ACHN (cell line): ENCODE measurements around the gene OSBPL10.

Experiments used
- DNase-seq: peaks from one replicate; pipeline ENCODE4 v3.0.0-alpha.2; 2015
- in situ Hi-C: cut with HindIII; loops from 2 replicates; pipeline ENCODE4 v1.10.0; 2017; ENCODE audit warnings: low sequenced_read_pairs, low pct_ligation_motif_present, low pct_unique_long_range_greater_than_20kb

The OSBPL10 gene

DNA sequence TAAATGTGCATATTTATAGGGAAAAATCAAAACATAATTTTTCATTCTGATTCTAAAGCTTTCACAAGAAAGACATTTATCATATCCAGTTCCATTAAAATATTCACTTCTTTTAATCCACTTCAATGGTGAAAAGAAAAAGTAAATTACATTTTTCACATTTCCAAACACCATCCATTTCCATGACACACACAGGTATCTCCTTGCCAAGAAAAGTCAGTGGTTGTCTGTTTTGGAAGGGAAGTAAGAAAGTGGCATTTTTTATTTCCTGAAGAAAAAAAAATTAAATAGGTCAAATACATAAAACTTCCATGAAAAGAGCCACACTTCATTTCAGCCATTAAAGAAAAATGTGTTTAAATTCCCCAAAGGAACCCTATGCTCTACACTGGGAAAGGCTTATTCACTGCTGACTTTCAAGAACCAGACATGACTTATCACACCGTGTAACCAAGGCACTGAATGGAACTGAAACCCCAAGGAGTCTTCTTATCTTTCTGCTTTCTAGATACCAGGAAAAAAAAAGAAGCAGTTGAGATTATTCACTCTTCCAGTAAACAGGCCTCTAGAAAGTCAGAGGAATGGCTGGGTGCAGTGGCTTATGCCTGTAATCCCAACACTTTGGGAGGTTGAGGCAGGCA, 44.5 kb downstream of the OSBPL10 start:
- no peak for DNase-seq
- in situ Hi-C loops = no loop called here

DNA sequence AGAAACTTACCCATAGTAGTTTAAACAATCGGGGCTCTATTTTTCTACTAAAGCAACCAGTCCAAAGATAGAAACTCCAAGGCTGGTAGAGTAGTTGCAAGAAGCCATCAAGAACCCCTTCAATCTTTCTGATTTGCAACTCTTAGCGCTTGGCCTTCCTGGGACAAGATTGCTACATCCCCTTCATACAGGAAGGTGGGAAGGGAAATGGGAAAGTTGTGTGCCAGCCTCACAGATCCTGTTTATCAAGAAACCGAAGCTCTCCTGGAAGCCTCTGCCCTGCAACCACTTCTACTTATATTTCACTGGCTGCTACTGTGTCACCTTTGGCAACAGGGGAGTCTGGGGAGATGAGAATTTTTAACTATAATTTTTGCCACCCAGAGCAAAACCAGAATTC, 46.2 kb downstream of the OSBPL10 start:
- DNase-seq = no peak
- in situ Hi-C loops = no loop called here

DNA sequence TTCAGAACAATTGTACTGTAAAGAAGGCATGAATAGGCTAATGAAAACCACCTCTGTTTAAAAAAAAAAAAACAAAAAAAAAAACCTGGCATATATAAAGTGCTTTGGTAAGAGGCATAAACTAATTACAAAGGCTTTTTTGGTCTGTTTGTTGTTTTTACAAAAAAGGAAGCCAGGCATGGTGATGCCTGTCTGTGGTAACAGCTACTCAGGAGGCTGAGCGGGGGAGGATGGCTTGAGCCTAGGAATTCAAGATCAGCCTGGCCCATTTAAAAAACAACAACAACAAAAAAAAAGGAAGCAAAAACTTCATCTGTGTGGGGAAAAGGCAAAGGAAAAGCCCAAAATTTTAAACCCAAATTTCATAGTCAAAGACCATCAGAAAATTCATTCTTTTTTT, 47.0 kb downstream of the OSBPL10 start:
- in situ Hi-C loops = no loop called here
- DNase-seq = no peak

DNA sequence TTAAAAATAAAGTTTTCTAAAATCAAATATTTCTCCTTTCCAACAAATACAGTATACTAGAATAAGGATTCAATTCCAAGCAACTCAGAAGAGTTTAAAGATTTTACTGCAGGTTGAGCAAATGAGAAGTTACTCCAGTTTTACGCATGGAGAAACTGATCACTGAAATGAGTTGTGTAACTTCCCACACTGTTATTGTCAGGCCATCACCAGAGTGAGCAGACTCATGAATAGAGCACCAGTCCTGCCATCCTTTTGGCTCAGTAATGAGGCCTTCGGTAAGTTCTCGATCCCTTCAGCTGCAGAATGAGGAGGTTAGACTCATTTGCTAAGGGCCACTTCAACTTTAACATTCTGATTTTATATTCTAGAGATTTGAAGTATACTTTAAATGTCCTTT, 48.1 kb downstream of the OSBPL10 start:
- in situ Hi-C loops = no loop called here

DNA sequence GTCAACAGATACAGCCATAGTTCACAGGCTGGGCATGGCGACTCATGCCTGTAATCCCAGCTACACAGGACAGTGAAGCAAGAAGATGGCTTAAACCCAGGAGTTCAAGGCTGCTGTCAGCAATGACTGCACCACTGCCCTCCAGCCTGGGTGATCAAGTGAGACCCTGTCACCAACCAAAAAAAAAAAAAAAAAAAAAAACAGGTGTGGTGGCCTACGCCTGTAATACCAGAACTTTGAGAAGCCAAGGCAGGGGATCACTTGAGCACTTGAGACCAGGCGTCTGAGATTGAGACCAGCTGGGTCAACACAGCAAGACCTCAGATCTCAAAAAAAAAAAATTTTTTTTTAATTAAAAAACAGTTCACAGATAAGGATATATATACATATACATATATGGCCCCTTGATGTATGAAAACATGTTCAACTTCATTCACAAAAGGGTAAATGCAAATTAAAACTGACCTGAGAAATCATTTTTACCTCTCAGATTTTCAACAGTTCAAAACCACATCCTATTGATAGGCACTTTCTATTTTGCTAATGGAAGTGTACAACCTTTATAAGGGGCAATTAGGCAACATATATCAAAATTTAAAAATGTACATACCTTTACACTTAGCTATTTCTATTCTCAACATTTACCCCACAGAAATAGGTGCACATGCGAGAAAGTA, 51.1 kb downstream of the OSBPL10 start:
- in situ Hi-C loops = no loop called here
- no peak for DNase-seq

More for the DNA sequence above, 48.1 kb downstream of the OSBPL10 start:
- DNase-seq = no peak

DNA sequence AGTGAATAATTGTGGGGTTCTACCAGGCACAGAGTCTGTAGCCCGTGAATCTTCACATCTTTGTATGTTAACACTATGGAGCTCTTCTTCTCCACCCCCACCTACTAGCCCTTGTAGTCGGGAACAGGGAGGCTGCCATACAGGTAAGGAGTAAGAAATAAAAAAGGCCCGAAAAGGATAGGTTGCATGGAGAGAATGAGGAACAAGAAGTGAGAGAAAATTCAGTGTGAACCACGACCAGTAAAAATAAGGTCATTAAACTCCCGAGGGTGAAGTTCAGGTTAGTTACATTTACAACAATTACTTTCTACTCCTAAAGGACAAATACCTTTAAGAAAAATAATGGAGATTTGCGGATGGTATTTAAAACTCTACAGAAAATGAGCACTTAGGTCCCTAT, 53.3 kb downstream of the OSBPL10 start:
- no peak for DNase-seq

DNA sequence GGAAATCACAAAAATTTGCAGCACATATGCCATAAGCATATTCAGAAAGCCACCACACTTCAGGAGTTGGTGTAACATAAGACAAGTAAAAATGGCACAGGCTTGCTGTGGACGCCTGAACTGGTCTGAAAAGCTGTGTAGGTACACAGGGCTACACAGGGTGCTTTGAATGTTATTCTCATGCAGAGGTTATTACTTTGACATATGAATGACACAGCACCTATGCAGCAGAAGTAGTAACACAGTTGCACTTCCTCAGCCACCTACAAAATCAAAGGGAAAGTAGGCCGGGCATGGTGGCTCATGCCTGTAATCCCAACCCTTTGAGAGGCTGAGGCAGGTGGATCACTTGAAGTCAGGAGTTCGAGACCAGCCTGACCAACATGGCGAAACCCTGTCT, 54.5 kb downstream of the OSBPL10 start:
- in situ Hi-C loops = no loop called here
- no peak for DNase-seq

More for the DNA sequence above, 53.3 kb downstream of the OSBPL10 start:
- in situ Hi-C loops = no loop called here

DNA sequence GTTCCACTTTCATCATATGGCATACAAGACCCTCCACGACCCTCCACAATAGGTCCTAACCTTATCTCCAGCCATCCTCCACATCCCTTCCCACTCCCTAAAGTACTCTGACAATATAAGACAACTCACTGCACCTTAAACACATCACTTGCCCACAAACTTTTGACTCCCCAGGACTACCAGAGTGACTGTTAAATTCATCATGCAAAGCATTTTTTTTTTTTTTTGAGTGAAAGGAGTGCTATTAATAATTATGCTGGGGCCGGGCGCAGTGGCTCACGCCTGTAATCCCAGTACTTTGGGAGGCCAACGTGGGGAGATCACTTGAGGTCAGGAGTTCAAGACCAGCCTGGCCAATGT, 55.8 kb downstream of the OSBPL10 start:
- DNase-seq = no peak
- in situ Hi-C loops = no loop called here

DNA sequence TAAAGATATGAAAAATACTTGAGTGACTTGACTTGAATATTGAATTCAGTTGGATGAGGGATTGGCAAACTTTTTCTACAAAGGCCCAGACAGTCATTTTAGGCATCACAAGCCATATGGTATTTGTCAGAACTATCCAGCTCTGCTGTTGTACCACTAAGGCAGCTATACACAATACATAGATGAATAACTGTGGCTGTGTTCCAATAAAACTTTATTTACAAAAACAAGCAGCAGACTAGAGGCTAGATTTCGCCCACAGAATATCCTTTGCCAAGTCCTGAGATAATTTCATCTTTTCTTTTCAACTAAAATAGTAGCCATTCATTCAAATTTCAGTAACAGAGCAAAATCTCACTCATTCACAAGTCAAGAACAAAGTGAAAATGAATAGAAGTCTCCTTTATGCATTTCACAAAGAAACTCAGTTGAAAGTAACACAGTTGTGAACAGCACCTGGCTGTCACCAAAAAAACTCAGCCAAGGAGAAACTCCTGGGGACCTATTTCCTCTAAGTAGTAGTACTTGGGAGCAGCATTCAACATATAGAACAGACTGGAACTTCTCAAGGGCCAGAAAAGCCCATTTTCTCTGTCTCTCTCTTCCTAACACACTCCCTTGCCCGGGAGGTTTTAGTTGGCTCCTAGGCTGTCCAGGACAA, 56.3 kb downstream of the OSBPL10 start:
- in situ Hi-C loops = no loop called here
- DNase-seq = no peak

DNA sequence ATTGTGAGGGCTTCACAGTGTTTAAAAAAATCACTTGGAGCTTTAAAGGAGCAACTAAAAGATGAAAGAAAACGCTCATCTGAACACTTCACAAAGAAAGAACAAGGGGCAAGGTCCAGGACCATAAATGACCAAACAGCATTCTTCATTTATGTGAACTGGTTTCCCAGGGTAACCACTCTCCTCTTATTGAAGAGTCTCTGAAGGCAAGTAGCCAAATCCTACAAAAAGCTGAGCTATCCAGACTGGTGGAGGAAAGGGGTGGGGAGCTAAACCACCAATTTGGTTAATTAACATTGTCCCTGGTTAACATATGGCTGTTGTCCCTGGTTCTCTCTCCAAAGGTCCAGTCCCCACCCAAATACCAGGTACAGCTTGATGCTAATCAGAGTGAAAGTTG, 58.1 kb downstream of the OSBPL10 start:
- DNase-seq = no peak
- in situ Hi-C loops = no loop called here

DNA sequence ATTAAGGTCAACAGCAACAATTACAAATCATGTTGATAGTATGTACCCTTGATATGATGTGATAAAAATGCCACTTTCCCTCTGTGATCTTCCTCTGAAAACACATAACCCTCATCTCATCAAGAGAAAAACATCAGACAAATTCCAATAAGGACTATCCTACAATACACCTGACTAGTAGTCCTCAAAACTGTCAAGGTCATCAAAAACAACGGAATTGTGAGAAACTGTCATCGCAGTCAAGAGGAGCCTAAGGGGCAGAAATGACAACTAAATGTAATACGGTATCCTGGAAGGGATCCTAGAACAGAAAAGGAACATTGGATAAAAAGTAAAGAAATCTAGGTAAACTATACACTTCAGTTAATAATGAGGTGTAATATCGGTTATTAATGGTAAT, 59.2 kb downstream of the OSBPL10 start:
- in situ Hi-C loops = no loop called here
- no peak for DNase-seq

DNA sequence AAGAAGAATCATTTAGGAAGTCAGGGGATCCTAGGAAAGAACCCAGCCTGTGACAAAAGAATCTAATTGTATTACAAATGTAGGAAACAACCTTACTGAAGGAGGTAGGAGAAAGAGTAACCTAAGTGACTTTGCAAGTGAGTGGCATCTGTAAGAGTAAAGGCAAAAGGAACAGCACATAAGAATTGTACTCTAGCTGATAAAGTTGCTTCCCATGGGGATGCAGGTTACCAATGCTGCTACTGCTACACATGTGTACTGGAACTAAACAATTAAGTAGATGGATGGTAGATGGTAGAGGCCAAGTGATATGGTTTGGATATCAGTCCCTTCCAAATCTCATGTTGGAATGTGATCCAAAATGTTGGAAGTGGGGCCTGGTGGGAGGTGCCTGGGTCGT, 60.8 kb downstream of the OSBPL10 start:
- in situ Hi-C loops = no loop called here
- no peak for DNase-seq

DNA sequence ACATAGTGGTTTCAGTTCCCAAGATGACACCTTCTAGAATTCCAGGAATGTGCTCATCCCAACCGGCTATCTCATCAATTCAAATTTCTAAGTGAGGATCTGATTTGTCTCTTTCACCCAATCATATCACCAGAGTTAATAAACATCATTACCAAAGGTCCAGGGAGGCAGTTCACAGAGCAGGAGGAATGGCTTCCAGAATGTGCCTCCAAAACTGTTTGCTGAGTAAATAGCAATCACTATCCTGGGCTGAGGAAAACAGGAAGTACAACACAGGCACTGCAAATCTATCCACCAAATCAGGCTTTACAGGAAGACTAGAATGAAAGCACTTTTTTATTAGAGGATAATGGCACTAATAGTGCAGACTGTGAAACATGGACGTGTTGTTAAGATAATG, 61.5 kb downstream of the OSBPL10 start:
- DNase-seq = no peak
- in situ Hi-C loops = no loop called here

DNA sequence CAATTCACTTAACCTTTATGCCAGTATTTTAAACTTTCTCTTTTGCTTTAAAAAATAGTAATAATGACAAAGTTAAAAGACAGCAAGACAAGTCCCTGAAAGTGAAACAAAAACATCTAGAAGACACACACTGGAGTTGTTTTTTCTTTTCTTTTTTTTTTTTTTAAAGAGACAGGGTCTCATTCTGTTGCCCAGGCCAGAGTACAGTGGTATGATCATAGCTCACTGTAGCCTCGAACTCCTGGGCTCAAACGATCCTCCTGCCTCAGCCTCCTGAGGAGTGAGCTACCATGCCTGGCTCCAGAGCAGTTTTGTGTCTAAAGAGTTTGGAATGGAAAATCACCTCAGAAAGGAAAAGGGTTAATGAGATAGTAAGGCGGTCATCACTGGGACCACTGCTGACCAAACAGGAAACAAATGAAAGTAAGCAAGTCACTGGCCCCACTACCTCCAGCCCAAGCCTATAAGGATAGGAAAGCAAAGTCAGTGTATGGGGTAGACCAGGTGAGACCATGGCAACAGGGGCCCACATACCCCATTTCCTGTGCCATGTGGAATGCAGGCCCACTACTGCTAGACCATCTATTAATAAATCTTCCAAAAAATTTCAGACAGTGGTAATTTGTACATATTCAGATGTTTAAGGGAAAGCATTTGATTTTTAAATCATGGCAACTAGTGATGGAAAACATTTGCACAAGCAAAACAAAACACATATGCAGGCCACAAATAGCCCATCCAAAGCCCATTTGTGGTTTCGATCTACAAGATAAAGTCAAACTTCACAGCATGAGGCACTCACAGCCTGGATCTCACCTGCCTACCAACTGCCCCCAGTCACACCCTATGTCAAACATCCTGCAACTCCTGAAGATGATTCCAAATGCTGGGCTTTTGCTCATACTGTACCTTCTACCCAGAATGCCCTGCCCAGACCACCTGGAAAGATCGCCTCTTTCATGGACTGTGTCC, 62.6 kb downstream of the OSBPL10 start:
- peak; percentile 32 for DNase-seq
- in situ Hi-C loops = no loop called here

DNA sequence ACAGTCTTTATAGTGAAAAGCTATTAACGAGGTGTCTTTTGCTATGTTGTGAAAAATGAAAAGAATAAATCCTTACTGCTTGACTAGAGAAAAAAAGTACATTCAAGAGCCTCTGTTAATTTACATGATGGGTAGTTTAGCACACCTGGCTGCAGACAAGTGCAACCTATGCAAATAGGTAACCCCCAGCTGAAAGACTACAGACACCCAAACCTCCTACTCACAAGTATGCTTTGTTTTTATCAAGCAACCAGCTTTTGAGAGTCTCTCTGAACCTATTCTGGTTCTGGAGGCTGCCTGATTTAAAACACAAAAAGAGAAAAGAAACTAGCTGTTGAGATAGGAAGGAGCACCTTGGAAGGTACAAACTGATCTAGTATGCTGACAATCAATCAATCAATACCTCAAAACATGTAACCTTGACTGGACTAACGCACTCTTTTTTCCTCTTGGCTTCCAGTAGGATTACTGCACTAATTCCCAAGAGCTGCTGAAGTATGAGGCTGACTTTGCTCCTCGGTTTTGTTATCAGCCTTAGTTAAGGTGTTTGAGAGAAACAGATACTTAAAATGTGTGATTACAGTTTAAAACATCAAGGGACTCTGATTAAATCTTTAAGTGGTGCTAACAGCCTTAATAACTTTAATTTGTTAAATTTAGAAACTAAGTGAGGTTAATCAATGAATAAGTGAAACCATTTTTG, 63.6 kb downstream of the OSBPL10 start:
- in situ Hi-C loops = no loop called here

DNA sequence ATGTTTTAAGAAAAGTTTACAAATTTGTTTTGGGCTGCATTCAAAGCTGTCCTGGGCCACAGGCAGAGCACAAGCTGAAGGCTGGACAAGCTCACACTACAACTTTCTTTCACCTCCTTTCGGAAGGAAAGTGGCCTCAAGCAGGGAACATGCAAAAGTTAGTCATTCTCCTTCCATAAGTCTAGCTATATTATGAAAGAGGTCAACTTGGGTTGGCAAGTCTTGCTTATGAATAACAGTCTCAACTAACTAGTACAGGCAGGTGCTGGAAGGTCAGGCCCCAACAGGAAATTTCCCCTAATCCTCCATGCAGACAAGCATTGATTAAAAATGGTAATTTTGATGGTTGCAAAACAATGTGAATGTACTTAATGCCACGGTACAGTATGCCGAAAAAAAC, 69.4 kb downstream of the OSBPL10 start:
- no peak for DNase-seq
- in situ Hi-C loops = no loop called here

More for the DNA sequence above, 63.6 kb downstream of the OSBPL10 start:
- no peak for DNase-seq

DNA sequence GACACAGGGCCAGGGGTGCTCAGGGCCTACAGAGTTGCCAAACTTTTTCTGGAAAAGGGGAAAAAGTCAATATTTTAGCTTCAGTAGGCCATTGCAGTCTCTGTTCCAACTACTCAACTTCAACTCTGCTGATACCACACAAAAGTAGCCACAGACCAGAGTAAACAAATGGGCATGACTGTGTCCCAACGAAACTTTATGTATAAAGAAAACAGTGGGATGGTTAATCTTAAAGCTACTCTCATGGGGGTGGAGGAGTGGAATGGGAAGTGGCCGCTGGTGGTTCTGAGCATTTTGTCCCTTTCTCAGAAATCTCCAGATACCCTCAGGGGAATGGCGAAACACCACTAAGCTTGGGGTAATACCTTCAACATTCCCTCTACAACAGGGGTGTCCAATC, 69.9 kb downstream of the OSBPL10 start:
- in situ Hi-C loops = no loop called here
- DNase-seq = no peak

DNA sequence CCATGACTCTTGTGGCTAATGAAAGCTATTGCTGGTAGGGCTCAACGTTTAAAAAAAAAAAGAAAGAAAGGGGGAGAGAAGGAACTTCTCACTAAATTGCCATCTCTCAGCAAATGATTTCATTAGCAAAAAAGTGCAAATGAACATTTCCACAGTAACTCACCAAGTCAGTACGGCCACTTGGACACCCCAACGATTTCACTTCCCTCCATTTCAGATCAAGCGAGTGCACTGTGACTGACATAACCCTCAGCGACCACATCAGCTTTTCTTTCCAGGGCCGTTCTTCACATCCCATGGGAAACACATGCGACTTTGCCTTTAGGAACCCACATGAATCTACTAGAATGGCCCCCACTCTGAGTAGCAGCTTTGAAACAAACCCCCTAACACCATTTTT, 71.6 kb downstream of the OSBPL10 start:
- no peak for DNase-seq
- in situ Hi-C loops = no loop called here
